Skeletal muscle tissue (tissue), 5 donors: ENCODE data around the gene LCE3D. TPM values are rescaled to one million over a fixed set of nuclear protein-coding genes. Genes with fewer than 3 reads are reported as not detected.

Source experiments
- H3K27ac ChIP-seq: one replicate; pipeline ENCODE4 v1.7.0; 2013; ENCODE audit warnings: mild to moderate bottlenecking, low read depth, low read length, inconsistent platforms
- H3K27me3 ChIP-seq, 3 donors: one replicate each; pipeline ENCODE4 v1.7.0; 2013; ENCODE audit warnings: low read length in 3 of 3; ENCODE audit not compliant: control insufficient read depth in 3 of 3, insufficient read depth in 3 of 3
- H3K36me3 ChIP-seq, 3 donors: one replicate each; pipeline ENCODE4 v1.7.0; 2013; ENCODE audit warnings: low read length in 3 of 3; ENCODE audit not compliant: control insufficient read depth in 3 of 3, insufficient read depth in 3 of 3
- H3K4me1 ChIP-seq, 3 donors: one replicate each; pipeline ENCODE4 v1.7.0; 2013; ENCODE audit warnings: low read length in 3 of 3, mild to moderate bottlenecking in 3 of 3; ENCODE audit not compliant: control insufficient read depth in 3 of 3, insufficient read depth in 3 of 3
- H3K4me3 ChIP-seq, 3 donors: one replicate each; pipeline ENCODE4 v1.7.0; 2013; ENCODE audit warnings: low read length in 3 of 3
- H3K9ac ChIP-seq, 3 donors: one replicate each; pipeline ENCODE4 v1.7.0; 2013; ENCODE audit warnings: low read length in 3 of 3, mild to moderate bottlenecking in 3 of 3, moderate library complexity in 2 of 3, low read depth in 1 of 3
- H3K9me3 ChIP-seq, 3 donors: one replicate each; pipeline ENCODE4 v1.7.0; 2013; ENCODE audit warnings: low read length in 3 of 3; ENCODE audit not compliant: control insufficient read depth in 3 of 3
- small RNA-seq: library from RNA; depleted of rRNA; stranded (forward); fragments of <200 nt; gene quantifications from one replicate; pipeline ENCODE3, GENCODE V24; 2014
- total RNA-seq: library from RNA; depleted of rRNA; stranded (reverse); fragments of >200 nt; gene quantifications from one replicate; pipeline ENCODE4 v1.2.3, GENCODE V29; 2014
- donor health status: Osteomylitis.

Gene LCE3D
- total RNA-seq, 1 donor from 2014 or later: not detected

- no peaks in the 10 kb centered on the region for H3K4me1 ChIP-seq
- H3K4me3 ChIP-seq: no peak overlapping the region
- no peaks in the 10 kb centered on the region for H3K36me3 ChIP-seq
- H3K27me3 ChIP-seq: peaks cover 0 to 2% (median 0%) of the 10 kb centered on the region in 3 donors
- H3K9ac ChIP-seq: no peak overlapping the region
- H3K9me3 ChIP-seq: no peaks in the 10 kb centered on the region
- H3K27ac ChIP-seq: no peak overlapping the region
Observed at GRCh38 chr1:152535774-152536173, 44.5 kb downstream of the LCE3D start.

GRCh38 chr1:152533327-152533938 is 46.9 kb downstream of the LCE3D start:
- H3K36me3 ChIP-seq: no peaks in the 10 kb centered on the region
- H3K27me3 ChIP-seq: peaks cover 0 to 2% (median 0%) of the 10 kb centered on the region in 3 donors
- no peaks in the 10 kb centered on the region for H3K4me1 ChIP-seq
- H3K9ac ChIP-seq: no peak overlapping the region
- H3K4me3 ChIP-seq: no peak overlapping the region
- no peaks in the 10 kb centered on the region for H3K9me3 ChIP-seq
- H3K27ac ChIP-seq: no peak overlapping the region

Small RNA genes lying within 50 kb of the gene (small RNA-seq; reads per million reads assigned to genes)
- not detected for gene LCE3A
- not detected for gene LCE3B

Other genes starting within 250 kb of the LCE3D start
- gene FLG2, start 220.5 kb downstream of the LCE3D start, total RNA-seq: not detected
- gene CRNN, start 166.3 kb downstream of the LCE3D start, total RNA-seq: not detected
- not detected for gene LCE5A, start 69.7 kb downstream of the LCE3D start, total RNA-seq
- not detected for gene CRCT1, start 66.0 kb downstream of the LCE3D start, total RNA-seq
- gene LCE3E, start 13.7 kb downstream of the LCE3D start, total RNA-seq: not detected
- not detected for gene LCE3C, start 19.7 kb upstream of the LCE3D start, total RNA-seq
- not detected for gene LCE3B, start 33.3 kb upstream of the LCE3D start, total RNA-seq
- gene LCE3A, start 42.6 kb upstream of the LCE3D start, total RNA-seq: not detected
- gene LCE2D, start 82.9 kb upstream of the LCE3D start, total RNA-seq: not detected
- gene LCE2C, start 94.8 kb upstream of the LCE3D start, total RNA-seq: not detected
- not detected for gene LCE2B, start 105.6 kb upstream of the LCE3D start, total RNA-seq
- gene LCE2A, start 117.8 kb upstream of the LCE3D start, total RNA-seq: not detected
- not detected for gene LCE4A, start 127.6 kb upstream of the LCE3D start, total RNA-seq
- not detected for gene KPRP, start 177.5 kb upstream of the LCE3D start, total RNA-seq
- not detected for gene LCE1F, start 194.6 kb upstream of the LCE3D start, total RNA-seq
- gene LCE1E, start 205.7 kb upstream of the LCE3D start, total RNA-seq: not detected
- not detected for gene LCE1D, start 216.2 kb upstream of the LCE3D start, total RNA-seq
- gene LCE1C, start 226.1 kb upstream of the LCE3D start, total RNA-seq: not detected
- gene LCE1B, start 231.5 kb upstream of the LCE3D start, total RNA-seq: not detected
- not detected for gene LCE1A, start 247.0 kb upstream of the LCE3D start, total RNA-seq